Astrocyte of the spinal cord (primary cell): ENCODE measurements around the gene PSMA6.

Experiments used
- DNase-seq: peaks from one replicate; pipeline ENCODE4 v3.0.0; 2011; ENCODE audit warnings: low read depth, low spot score
- H3K4me3 ChIP-seq: 2 replicates; pipeline ENCODE4 v1.5.1; 2011; ENCODE audit warnings: low read depth, mild to moderate bottlenecking, low read length, moderate library complexity
- CTCF ChIP-seq: IDR thresholded peaks from 2 replicates; pipeline ENCODE4 v1.5.1; 2012; ENCODE audit warnings: low read depth, mild to moderate bottlenecking, low read length, inconsistent platforms
- in situ Hi-C: cut with HindIII; loops from 2 replicates; pipeline ENCODE4 v1.10.0; 2017; ENCODE audit warnings: low sequenced_read_pairs

Gene PSMA6

GRCh38 chr14:35337269-35338255 lies 45.4 kb downstream of the PSMA6 start:
- H3K4me3 ChIP-seq, result no peak overlapping the region
- in situ Hi-C loops, result no loop called here
- no peak for TF ChIP-seq CTCF
- no peak for DNase-seq

- DNase-seq, result no peak
- H3K4me3 ChIP-seq, result no peak overlapping the region
- in situ Hi-C loops, result no loop called here
- no peak for TF ChIP-seq CTCF
Observed at GRCh38 chr14:35338731-35339405, 46.7 kb downstream of the PSMA6 start.

GRCh38 chr14:35339761-35340406 lies 47.7 kb downstream of the PSMA6 start:
- in situ Hi-C loops, result no loop called here
- no peak for DNase-seq
- TF ChIP-seq CTCF, result no peak
- H3K4me3 ChIP-seq, result no peak overlapping the region

GRCh38 chr14:35340616-35341453 lies 48.7 kb downstream of the PSMA6 start:
- in situ Hi-C loops, result no loop called here
- no peak for TF ChIP-seq CTCF
- H3K4me3 ChIP-seq, result no peak overlapping the region

GRCh38 chr14:35341454-35341750 lies 49.2 kb downstream of the PSMA6 start:
- H3K4me3 ChIP-seq, result no peak overlapping the region
- DNase-seq, result no peak
- no peak for TF ChIP-seq CTCF
- in situ Hi-C loops, result no loop called here

More at GRCh38 chr14:35340616-35341453, 48.7 kb downstream of the PSMA6 start:
- no peak for DNase-seq
